Right renal pelvis (tissue), 4 donors: ENCODE data around the gene HMGCS1. TPM values are rescaled to one million over a fixed set of nuclear protein-coding genes. Genes with fewer than 3 reads are reported as not detected.
"Not testable (repeated sequence)": the region's sequence is repeated elsewhere in the genome, so short reads cannot be mapped to it uniquely, and the experiment has no call there.

Source experiments
- DNase-seq, 4 donors: peaks; one replicate each; pipeline ENCODE4 v3.0.0-alpha.2; 2013; ENCODE audit warnings: low read depth in 4 of 4, low spot score in 3 of 4, missing footprints in 1 of 4
- polyA plus RNA-seq, 4 donors: library from polyadenylated mRNA; unstranded; fragments of 120-200 nt; gene quantifications; one replicate each; pipeline ENCODE4 v1.2.1, GENCODE V29; 2013; ENCODE audit not compliant: insufficient read length in 4 of 4

The HMGCS1 gene
- 100 to 1,000 TPM in 3 of 4 donors, 10 to 100 TPM in 1; 96.0 to 139 (median 119) TPM for polyA plus RNA-seq

- peak; percentile 93 to 99 (median 98) for DNase-seq
These were observed at the start of gene HMGCS1 for GRCh38 chr5:43313035-43313853. TSS of gene HMGCS1 (minus strand) at chr5:43313412. CDS start at chr5:43298965, 14,447 bp downstream.

- DNase-seq: no peak
These were observed 45.5 kb upstream of the HMGCS1 start for GRCh38 chr5:43358726-43359125.

DNA sequence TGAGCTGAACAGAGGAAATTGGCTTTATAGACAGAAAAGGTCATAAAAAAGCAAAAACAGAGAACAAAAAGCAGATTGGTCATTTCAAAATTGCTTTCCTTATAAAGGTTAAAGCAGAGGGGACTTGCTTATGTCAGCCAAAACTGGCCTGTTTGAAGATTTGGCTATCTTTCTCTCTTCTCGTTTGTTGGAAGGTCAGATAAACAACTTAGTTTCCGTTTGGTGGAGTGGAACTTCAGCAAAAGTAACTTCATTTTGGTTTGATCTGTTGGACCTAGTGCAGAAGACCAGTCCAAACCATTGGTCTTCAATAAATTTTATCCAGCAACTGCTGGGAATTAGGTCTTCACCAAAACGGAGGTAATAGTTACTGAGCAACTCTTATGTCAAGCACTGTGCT, 45.1 kb upstream of the HMGCS1 start:
- peak in 2 of 4 donors; percentile 3 to 10 for DNase-seq

GRCh38 chr5:43357878-43358281, 44.7 kb upstream of the HMGCS1 start:
- peak in 1 of 4 donors; percentile 18 for DNase-seq

GRCh38 chr5:43357067-43357466, 43.9 kb upstream of the HMGCS1 start:
- DNase-seq: peak in 1 of 4 donors; percentile 3

GRCh38 chr5:43354774-43355173, 41.6 kb upstream of the HMGCS1 start:
- no peak for DNase-seq

- no peak for DNase-seq
These were observed 40.5 kb upstream of the HMGCS1 start for GRCh38 chr5:43353668-43354067.

DNA sequence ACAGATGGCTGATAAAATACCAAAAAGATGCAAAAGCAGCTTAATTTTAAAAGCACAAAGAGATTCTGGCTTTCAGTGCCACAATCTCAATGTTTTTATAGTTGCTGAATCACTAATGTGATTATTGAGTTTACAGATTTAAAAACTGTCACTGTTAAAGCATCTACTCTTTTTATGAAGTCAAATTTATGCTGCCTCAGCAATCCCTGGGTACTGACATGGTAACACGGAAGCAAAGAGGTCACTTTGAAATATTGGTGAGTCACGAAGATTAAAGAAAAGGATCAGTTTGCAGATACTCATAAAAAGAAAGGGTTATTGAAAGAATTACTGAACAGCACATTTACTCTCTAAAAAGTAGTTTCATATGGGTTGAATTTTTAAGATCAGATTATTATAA, 39.7 kb upstream of the HMGCS1 start:
- DNase-seq: no peak

- DNase-seq: no peak
These were observed 38.9 kb upstream of the HMGCS1 start for GRCh38 chr5:43352131-43352530.

DNA sequence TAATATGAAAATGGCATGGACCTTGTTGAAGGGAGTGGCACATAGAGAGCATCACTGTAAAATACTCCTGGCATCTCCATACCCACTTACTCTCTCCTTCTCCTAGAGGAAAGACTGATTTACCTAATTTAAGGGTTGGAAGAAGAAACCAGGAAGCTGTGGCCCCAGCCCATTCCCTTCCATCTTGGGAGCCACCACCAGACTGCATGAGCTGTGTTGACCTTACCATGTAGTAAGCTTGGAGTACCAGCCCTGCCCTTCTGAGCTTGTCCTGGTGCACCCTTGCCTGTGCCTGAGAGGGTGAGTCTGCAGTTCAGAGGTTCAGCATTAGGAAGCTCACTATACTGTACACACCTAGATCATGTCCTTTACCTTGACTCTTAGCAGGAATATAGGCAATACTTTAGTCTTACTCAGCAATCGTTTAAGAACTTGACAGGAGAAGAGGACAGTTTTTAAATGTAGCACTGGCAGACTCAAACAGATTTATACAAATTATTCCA, 35.7 kb upstream of the HMGCS1 start:
- no peak for DNase-seq

DNA sequence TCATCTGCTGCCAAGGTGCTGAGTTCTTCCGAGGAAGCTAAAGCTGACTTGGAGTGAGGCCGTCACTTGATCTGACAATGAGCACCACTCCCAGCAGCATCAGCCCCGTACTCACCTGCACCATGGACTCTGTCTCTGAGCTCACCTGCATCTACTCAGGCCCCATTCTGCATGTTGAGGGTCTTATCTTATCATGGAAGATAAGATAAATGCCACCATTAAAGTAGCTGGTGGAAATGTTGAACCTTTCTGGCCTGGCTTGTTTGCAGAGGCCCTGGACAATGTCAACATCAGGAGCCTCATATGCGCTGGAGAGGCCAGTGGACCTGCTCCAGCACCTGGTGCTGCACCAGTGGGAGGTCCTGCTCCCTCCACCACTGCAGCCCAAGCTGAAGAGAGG, 35.0 kb upstream of the HMGCS1 start:
- no peak for DNase-seq

- DNase-seq: no peak
These were observed 25.6 kb upstream of the HMGCS1 start for GRCh38 chr5:43338862-43339261.

DNA sequence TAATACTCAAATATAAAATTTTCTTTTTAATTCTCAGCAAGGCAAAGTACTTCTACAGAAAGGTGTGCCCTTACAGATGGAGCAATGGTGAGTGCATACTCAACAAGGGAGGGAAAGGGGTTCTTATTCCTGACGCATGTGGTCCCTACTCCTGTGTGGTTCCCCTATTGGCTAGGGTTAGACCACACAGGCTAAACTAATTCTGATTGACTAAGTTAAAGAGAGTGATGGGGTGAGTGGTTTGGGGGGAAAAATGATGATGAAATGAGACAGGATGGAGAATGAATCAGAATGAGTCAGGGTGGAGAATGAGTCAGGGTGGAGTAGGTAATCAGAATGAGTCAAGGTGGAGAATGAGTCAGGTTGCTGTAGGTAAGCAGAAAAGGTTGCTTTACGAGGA, 22.9 kb upstream of the HMGCS1 start:
- no peak for DNase-seq

DNA sequence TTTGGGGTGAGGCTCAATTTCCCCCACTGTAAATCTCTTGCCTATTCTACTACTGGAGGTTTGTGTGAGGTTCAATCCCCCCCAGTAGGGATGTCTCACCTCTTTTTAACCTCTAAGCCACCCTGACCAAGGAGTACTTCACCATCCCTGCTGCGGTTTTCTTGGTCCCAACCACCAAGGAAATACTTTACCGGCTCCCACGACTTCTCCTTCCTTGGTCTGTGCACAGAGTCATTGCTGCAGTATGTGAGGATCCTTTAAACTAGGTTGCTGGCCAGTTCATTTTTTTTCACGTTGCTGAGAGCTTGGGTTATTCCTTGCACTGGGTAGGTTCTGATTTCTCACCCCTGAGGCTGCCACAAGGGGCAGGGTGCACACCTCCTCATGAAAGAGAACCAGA, 22.5 kb upstream of the HMGCS1 start:
- no peak for DNase-seq

GRCh38 chr5:43332401-43332800, 19.2 kb upstream of the HMGCS1 start:
- DNase-seq: no peak

- DNase-seq: not testable (repeated sequence)
These were observed 12.4 kb upstream of the HMGCS1 start for GRCh38 chr5:43325624-43326023.

DNA sequence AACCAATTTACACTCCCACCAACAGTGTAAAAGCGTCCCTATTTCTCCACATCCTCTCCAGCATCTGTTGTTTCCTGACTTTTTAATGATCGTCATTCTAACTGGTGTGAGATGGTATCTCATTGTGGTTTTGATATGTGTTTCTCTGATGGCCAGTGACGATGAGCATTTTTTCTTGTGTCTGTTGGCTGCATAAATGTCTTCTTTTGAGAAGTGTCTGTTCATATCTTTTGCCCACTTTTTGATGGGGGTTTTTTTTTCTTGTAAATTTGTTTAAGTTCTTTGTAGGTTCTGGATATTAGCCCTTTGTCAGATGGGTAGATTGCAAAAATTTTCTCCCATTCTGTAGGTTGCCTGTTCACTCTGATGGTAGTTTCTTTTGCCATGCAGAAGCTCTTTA, 10.3 kb upstream of the HMGCS1 start:
- DNase-seq: not testable (repeated sequence)

GRCh38 chr5:43320846-43321245, 7.6 kb upstream of the HMGCS1 start:
- DNase-seq: no peak

DNA sequence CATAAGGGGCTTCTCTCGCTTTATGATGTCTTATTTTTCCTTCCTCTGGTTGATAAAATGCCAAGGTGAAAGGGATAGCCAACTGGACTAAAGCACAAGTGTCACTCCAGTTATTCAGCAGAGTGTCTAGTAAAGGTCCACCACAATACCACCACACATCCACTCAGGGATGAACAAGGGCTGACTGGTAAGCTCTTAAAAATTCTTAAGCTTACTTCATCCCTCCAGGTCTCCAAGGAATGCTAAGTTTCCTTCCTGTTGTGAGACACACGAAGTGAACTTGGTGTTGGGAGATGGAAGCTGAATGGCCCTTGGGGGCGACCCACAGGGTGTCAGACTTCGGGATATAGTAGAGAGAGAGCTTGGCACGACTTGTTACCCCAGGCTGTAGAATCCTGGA, 3.2 kb upstream of the HMGCS1 start:
- no peak for DNase-seq

GRCh38 chr5:43315682-43316081, 2.5 kb upstream of the HMGCS1 start:
- no peak for DNase-seq

- no peak for DNase-seq
These were observed 2.1 kb upstream of the HMGCS1 start for GRCh38 chr5:43315263-43315662.

- no peak for DNase-seq
These were observed 1.5 kb upstream of the HMGCS1 start for GRCh38 chr5:43314724-43315123.
